Fibroblast of skin of left biceps (primary cell): Measurements from ENCODE around the gene USP34.
"Not testable (repeated sequence)": the region's sequence is repeated elsewhere in the genome, so short reads cannot be mapped to it uniquely, and the experiment has no call there.

Experiments
- DNase-seq, 2 experiments: peaks; one replicate each; pipeline ENCODE4 v3.0.0-alpha.2; 2013; ENCODE audit warnings: low read depth in 2 of 2

The USP34 gene

GRCh38 chr2:61184263-61184662 lies 286.6 kb downstream of the USP34 start:
- DNase-seq, result no peak

DNA sequence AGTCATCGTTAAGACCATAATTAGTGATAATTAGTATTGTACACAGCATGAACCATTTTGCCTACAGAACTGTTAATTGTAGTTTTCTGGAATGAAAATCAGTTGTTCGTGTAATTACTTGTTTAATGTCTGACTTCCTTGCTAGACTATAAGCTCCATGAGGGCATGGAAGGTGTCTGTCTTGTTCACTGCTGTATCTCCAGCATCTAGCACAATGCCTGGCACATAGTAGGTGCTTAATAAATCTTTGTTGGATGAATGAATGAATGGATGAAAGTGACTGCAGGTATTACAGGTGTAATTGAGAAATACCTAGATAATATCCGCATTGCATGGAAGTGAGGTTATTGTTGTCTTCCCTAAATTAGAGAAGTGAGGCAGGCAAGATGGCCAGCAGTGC lies 287.1 kb downstream of the USP34 start:
- no peak for DNase-seq

GRCh38 chr2:61182059-61182383 lies 288.9 kb downstream of the USP34 start:
- no peak for DNase-seq

DNA sequence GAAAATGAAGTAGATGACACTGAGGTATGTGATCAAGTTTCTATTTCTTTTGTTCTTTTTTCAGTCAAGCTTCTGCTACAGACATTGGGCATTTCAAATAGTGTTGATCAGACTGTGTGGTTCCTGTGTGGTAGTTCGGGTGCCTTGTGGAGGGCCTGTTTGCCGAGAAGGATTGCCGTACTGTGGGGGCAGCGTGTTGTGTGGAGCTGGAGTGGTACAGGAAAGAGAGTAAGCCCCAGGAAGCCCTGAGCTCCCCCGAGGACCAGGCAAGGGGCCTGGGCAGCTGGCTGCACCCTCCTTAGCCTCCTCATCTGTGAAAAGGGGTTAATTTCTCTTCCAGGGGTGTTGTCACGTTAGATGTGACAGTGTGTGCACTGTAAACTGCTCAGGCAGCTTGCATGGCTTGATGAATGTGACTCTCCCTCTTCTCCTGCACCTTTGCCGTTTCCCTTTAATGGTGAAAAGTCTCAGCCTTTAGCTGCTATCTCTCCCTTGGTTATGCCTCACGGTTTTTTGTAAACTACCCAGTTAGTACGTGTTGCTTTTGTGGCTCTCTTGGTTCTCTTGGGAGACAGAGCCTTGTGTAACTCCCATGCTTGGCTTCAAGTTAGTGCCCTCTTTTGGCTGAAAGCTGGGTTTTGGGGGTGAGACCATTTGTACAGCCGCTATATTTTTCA lies 289.4 kb downstream of the USP34 start:
- no peak for DNase-seq

DNA sequence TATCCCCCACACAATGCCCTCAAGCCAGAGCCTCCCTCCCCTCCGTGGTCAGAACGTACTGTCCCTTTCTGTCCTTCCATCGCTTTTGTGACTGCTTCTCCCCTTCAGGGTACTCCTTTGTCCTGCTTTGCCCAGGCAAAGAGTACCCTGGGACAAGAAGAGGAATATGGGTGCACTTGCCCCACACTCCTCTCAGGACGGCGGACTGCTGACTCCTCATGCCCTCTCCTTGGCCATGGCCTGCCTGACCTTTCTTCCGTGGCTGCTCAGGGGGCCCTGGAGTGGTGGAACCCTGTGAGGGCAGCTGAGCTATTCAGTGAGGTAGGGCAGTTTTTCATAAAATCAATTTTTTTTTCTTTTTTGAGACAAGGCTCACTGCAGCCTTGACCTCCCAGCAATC lies 290.2 kb downstream of the USP34 start:
- DNase-seq, result no peak

GRCh38 chr2:61179701-61180639 lies 290.9 kb downstream of the USP34 start:
- DNase-seq, result no peak

GRCh38 chr2:61178603-61179545 lies 292.0 kb downstream of the USP34 start:
- DNase-seq, result no peak

GRCh38 chr2:61177727-61178549 lies 292.9 kb downstream of the USP34 start:
- no peak for DNase-seq

DNA sequence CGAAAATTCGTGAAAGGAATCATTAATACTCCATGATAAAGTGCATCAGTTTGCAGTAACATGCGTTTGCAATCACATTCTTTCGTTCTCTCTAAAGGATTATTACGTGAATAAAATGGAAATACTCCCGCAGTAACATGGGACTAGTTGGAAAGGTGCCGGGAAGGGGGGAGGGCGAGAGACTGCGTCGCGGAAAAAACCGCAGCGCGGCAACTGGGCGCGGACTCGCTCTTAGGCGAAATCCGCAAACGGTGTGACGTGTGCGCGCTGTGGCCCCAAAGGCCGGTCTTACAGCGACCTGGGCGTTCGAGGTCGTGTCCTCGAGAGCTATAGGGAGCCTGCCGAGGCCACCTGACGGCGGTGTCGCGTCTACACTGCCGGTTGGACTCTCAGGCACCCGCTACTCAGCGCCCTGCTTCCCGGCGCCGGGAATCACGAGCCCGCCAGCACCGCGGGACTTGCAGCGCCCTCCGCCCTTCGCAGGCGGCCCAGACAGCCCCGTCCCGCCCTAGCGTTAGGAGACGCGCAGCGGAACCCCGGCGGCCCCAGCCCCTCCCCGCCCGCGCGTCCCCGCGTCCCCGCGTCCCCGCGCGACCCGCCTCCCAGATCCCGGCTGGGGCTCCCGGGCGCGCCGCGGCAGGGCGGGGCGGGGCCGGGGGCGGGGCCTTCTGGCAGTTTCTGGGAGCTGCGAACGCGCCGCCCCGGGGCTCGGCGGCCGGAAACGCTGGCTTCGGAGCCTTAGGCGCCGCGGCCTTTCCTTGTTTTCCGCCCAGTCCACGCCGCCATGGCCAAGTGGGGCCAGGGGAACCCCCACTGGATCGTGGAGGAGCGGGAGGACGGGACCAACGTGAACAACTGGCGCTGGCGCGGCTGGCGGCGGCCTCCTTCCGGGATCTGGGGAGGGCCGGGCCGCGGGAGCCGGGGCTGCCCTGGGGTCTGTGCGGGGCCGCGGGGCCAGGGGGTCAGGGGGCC lies 293.8 kb downstream of the USP34 start:
- peak; percentile 85 to 88 for DNase-seq

- no peak for DNase-seq
Observed at GRCh38 chr2:61175036-61175435, 295.9 kb downstream of the USP34 start.

GRCh38 chr2:61173116-61173515 lies 297.8 kb downstream of the USP34 start:
- no peak for DNase-seq

DNA sequence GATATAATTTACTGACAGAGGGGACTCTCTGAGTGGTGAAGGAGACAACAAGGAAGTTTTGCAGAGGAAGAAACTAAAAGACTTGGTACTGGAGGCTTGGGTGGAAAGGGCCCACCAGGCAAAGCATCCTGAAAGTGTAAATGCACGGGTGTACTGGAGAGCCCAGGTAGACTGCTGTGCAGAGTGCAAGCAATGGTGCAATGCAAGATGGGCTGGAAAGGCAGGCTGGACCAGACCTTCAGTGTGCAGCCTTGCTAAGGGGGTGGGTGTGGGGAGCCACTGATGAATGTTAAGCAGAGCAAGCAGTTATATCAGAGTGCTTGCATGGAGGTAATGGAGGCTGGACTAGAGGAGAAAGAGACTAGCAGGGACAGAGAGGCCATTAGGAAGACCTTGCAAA lies 298.2 kb downstream of the USP34 start:
- DNase-seq, result no peak

GRCh38 chr2:61167579-61167978 lies 303.3 kb downstream of the USP34 start:
- DNase-seq, result no peak

GRCh38 chr2:61165946-61166345 lies 304.9 kb downstream of the USP34 start:
- no peak for DNase-seq

- not testable (repeated sequence) for DNase-seq
Observed at GRCh38 chr2:61165082-61165481, 305.8 kb downstream of the USP34 start.

- no peak for DNase-seq
Observed at GRCh38 chr2:61162721-61163120, 308.2 kb downstream of the USP34 start.

DNA sequence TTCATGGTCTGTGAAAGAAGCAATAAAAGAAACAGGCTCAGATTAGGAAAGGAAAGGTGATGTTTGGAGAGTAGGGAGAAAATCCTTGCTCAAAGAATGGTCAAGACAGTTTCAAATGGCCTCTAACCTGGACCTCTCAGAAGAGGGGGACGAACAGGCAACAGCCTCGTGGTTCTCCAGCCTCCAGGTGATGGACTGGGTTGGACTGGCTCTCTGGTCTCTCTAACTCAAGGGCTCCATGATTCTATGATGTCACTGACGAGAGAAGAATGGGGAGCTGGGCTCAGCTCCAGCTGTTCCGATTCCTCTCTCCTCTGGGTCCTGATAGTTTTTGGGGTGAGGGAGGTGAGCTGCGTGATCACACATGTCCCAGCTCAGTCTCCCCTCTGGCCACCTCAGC lies 309.0 kb downstream of the USP34 start, which contains the start of gene C2orf74:
TSS of gene C2orf74 (plus strand) at position 301 of the 400 bp plus-strand sequence. CDS start 327 bp downstream, outside the sequence.
- no peak for DNase-seq

DNA sequence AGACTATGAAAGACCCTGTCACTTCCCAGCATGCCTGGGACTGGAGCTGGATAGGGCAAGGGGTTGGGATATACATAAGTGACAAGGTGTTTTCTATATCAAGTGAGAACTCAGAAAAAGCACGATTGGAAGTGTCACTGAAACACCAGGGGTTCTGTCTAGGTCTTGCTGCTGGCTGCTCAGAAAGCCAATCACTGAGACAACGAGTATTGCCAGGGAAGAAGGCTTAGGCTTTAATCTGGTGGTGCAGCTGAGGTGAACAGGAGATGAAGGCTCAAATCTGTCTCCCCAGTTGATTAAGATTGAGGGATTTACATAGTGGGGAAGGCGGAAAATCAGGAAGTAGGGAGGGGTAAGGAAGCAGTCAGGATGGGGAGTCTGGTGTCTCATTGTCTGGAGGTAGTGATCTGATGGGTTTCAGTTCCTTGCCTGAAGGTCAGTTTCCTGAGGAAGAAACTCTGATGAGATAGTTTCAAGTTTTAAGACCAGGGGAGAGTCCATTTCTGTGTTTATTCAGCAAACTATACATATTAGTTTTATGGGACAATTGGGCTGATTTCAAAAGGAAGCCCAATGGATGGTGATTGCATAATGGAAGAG lies 312.4 kb downstream of the USP34 start:
- DNase-seq, result no peak

DNA sequence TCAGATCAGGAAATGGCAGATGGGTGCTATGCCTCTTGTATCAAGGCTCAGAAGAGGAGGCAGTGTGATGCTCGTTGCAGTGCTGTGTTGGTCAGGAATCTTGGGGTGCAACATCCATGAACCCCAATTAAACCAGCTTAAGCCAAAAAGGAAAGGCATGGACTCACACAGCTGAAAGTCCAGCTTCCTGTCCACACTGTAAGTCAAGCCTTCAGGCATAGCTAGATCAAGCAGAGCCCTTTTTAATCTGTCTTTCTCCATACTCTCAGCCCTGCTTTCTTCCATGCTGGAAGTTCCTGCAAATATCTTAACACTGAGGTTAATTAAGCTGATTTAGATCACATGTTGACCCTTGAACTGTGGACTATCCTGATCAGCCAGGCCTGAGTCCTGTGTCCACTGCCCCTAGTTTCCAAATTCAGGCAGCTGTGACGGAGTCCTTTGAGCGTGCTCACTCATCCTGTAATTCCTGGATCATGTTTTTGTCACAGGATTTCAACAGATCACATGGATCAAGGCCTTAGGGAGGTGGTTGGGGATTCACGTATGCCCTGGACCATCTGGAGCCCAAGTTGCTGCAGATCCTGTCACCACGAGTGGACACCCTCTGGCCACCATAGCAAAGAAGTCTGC lies 313.4 kb downstream of the USP34 start:
- no peak for DNase-seq
